GM18498 (cell line): ENCODE measurements around the gene CEP20.

ENCODE experiments used
- ATAC-seq: cut with Tn5 transposase; IDR thresholded peaks from one replicate; pipeline ENCODE4 v1.9.1; 2021; ENCODE audit warnings: mild to moderate bottlenecking, moderate library complexity; ENCODE audit not compliant: unreplicated experiment

CEP20 gene

GRCh38 chr16:15898654-15899053, 10.3 kb upstream of the CEP20 start:
- no peak for ATAC-seq

GRCh38 chr16:15897834-15898254, 9.4 kb upstream of the CEP20 start:
- ATAC-seq: peak; percentile 80

- ATAC-seq: no peak
These were observed 8.8 kb upstream of the CEP20 start for GRCh38 chr16:15897121-15897780.

GRCh38 chr16:15894571-15895374, 6.4 kb upstream of the CEP20 start:
- no peak for ATAC-seq

- ATAC-seq: no peak
These were observed 3.1 kb upstream of the CEP20 start for GRCh38 chr16:15891508-15891907.

GRCh38 chr16:15887283-15887682, 1.1 kb downstream of the CEP20 start:
- no peak for ATAC-seq

- no peak for ATAC-seq
These were observed 2.3 kb downstream of the CEP20 start for GRCh38 chr16:15886078-15886477.

GRCh38 chr16:15885560-15886001, 2.8 kb downstream of the CEP20 start:
- ATAC-seq: no peak

- ATAC-seq: no peak
These were observed 5.8 kb downstream of the CEP20 start for GRCh38 chr16:15882563-15882962.

- no peak for ATAC-seq
These were observed 6.5 kb downstream of the CEP20 start for GRCh38 chr16:15881794-15882379.

GRCh38 chr16:15880434-15881308, 7.7 kb downstream of the CEP20 start:
- no peak for ATAC-seq

GRCh38 chr16:15879255-15879811, 9.1 kb downstream of the CEP20 start:
- no peak for ATAC-seq

GRCh38 chr16:15876503-15876902, 11.9 kb downstream of the CEP20 start:
- no peak for ATAC-seq

- ATAC-seq: no peak
These were observed 13.6 kb downstream of the CEP20 start for GRCh38 chr16:15874745-15875314.

GRCh38 chr16:15873737-15874136, 14.7 kb downstream of the CEP20 start:
- no peak for ATAC-seq

- no peak for ATAC-seq
These were observed 15.1 kb downstream of the CEP20 start for GRCh38 chr16:15873301-15873700.

GRCh38 chr16:15870011-15870410, 18.4 kb downstream of the CEP20 start:
- no peak for ATAC-seq

- no peak for ATAC-seq
These were observed 22.0 kb downstream of the CEP20 start for GRCh38 chr16:15866451-15866850.

- no peak for ATAC-seq
These were observed 22.7 kb downstream of the CEP20 start for GRCh38 chr16:15865742-15866141.

GRCh38 chr16:15864939-15865338, 23.5 kb downstream of the CEP20 start:
- ATAC-seq: no peak
